Stimulated activated CD4-positive, alpha-beta T cell treated with anti-CD3 and anti-CD28 coated beads, TNF-alpha, amount 100 ng/mL, for 48 hours (primary cell): Measurements from ENCODE around the gene CNTNAP5.

Experiments used
- DNase-seq, 3 donors: peaks; one replicate each; pipeline ENCODE4 v3.0.0-alpha.2; 2020; ENCODE audit warnings: low read depth in 3 of 3

Gene CNTNAP5

GRCh38 chr2:124692216-124692615 is 667.1 kb downstream of the CNTNAP5 start:
- no peak for DNase-seq

DNA sequence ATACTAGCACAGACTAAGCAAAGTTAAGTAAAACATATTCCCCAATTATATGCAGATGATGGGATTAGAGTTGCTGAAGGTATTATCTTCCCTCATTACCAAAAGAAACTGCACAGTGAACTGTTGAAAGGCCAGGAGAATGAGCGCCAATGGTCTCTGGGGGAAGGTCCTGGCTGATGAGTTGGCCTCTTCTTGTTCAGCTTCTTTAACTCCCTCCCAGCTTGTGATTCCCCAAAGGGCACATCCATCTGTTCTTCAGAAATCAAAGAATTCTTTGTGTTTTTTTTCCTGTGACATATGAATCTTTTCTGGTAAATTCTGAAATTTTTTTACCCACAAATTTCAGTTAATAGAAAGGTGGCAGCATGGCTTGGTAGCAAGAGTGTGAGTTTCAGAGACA is 667.6 kb downstream of the CNTNAP5 start:
- no peak for DNase-seq

DNA sequence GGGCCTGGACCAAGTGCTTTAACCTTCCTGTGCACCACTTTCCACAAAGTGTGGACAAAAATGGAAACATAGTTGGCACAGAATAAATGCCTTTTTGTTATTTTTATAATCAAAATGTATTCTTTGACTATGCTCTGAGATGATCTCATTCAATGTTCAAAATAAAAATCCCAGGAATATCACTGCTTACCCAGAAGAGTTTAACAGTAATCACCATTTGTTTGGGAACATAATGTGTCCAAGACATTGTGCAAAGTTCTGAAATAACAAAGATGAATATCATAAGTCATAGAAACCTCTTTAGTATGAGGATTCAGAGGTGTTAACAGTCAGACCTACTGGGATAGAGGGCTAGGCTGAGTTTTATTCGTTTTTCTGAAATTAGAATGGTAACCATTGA is 668.1 kb downstream of the CNTNAP5 start:
- no peak for DNase-seq

DNA sequence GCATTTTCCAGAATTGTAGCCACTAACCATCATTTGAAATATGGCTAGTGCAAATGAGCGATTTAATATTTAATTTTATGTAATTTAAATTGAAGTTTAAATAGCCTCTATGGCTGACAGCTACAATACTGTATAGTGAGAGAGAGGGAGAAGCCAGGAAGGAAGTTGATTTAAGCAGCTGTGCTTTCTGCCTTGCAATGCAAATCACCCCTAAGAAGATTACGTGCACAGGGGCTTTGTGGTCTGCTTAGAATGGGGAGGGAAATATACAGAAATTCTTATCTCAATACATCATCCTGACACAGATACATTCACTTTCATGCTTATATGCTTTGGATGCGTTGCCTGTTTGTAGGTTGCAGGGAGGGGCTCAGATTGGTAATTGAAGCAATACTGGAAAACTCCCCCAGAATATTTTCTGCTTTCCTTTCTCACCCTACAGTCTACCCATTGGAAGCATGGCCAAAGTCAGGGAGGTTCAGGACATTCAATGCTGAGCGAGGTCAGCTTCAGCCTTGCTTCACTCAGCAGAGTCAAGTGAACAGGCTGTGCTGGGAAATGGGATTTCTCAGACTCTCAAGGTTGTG is 674.0 kb downstream of the CNTNAP5 start:
- no peak for DNase-seq

DNA sequence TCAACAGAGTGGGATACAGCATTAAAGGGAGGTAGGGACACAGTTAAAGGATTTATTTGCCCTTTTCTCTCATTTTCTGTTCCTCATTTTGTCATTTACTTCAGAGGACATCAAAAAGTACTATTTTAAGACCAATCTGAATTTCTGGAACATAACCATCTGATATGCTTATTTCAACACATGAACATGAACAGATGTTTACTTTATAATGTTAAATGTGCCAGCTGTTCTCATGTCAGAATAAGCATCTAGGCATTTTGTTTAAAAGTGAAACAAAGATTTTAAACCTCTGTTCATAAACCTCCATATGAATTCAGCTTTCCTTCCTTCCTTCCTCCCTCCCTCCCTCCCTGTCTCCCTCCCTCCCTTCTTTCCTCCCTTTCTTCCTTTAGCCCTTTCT is 677.7 kb downstream of the CNTNAP5 start:
- no peak for DNase-seq

- DNase-seq = no peak
Measured at GRCh38 chr2:124704071-124704925, 679.2 kb downstream of the CNTNAP5 start.

DNA sequence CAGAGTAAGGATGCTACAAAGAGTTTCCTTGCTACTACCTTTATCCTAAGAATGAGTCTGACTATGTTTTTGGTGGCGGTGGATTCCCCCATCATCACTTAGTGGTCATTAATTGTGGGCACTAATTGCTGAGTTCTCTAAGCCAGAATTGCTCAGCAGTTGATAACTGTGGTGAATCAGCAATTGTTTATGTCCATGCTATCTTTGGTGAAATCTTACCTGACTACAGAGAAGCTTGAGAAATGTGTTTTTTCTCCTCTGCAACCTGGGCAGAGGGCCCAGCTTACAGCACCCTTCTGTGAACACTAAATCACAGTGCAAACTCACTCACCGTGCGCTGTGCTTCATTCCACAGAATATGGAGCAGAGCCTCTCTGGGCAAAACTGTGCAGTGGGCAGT is 683.6 kb downstream of the CNTNAP5 start:
- DNase-seq = no peak

GRCh38 chr2:124713969-124714368 is 688.9 kb downstream of the CNTNAP5 start:
- no peak for DNase-seq

DNA sequence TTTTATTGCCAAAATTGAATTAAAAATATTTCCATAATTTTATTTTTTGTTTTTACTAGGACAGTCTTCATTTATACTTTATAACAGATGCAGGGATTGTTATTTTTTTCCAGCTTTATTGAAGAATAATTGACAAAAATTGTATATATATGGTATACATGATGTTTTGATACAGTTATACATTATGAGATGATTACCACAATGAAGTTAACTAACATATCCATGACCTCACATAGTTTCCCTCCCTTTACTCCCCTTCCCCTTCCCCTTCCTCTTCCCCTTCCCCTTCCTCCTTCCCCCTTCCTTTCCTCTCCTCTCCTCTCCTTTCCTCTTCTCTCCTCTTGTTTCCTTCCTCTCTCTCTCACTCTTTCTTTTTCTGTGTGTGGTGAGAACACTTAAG is 700.1 kb downstream of the CNTNAP5 start:
- no peak for DNase-seq

DNA sequence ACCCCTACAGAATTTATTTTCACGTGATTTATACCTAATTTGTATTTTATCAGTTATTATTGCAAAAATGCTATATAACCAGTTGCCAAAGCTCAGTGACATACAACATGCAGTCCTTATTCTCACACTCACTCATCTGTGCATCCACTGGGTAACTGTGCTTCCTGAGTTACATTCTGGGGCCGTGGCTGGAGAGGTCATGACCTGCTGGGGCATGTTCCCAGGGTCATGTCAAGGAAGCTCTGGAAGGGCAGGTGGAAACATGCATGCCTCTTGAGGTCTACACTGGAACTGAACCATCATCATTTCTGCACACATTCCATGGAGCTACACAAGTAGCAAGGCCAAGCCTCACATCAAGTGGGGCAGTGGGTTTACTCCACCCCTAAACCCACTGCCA is 715.5 kb downstream of the CNTNAP5 start:
- no peak for DNase-seq

GRCh38 chr2:124753842-124754241 is 728.8 kb downstream of the CNTNAP5 start:
- DNase-seq = no peak

- DNase-seq = no peak
Measured at GRCh38 chr2:124755386-124755785, 730.3 kb downstream of the CNTNAP5 start.

GRCh38 chr2:124756048-124756447 is 731.0 kb downstream of the CNTNAP5 start:
- DNase-seq = no peak

- DNase-seq = no peak
Measured at GRCh38 chr2:124762388-124762787, 737.3 kb downstream of the CNTNAP5 start.

DNA sequence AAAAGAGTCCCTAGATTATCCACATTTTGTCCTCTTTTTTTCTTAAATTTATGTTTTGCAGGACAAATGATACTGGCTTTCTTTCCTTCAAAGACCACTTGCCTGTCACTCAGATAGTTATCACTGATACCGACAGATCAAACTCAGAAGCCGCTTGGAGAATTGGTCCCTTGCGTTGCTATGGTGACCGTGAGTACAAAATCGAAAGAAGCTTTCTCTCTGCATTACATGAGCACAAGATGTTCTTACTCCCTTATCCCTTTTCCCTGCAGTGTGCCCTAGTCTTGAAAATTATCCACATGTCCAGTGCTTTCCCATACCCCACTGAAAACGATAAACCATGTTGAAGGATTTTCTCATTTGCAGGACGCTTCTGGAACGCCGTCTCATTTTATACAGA is 738.5 kb downstream of the CNTNAP5 start:
- no peak for DNase-seq

- DNase-seq = no peak
Measured at GRCh38 chr2:124774781-124775180, 749.7 kb downstream of the CNTNAP5 start.

GRCh38 chr2:124776332-124776731 is 751.2 kb downstream of the CNTNAP5 start:
- no peak for DNase-seq

- no peak for DNase-seq
Measured at GRCh38 chr2:124778076-124778475, 753.0 kb downstream of the CNTNAP5 start.

DNA sequence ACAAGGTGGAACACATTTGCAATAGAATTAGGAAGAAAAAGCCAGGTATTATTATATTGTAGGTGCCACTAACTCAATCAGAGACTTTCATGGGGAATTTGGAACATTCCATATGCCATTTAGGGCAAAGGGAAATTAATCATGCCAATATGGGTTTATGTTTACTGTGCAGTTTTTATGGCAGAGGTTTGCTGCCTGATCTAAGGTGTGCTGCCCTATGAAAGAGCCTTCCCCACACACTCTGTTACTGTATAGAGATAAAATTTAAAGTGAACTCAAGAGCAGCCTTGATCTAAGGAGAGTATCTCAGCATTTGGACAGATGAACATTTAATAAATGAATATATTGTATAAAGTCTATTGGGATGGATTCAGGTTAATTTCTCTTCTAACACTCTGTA is 771.6 kb downstream of the CNTNAP5 start:
- no peak for DNase-seq

- no peak for DNase-seq
Measured at GRCh38 chr2:124797049-124797448, 772.0 kb downstream of the CNTNAP5 start.

DNA sequence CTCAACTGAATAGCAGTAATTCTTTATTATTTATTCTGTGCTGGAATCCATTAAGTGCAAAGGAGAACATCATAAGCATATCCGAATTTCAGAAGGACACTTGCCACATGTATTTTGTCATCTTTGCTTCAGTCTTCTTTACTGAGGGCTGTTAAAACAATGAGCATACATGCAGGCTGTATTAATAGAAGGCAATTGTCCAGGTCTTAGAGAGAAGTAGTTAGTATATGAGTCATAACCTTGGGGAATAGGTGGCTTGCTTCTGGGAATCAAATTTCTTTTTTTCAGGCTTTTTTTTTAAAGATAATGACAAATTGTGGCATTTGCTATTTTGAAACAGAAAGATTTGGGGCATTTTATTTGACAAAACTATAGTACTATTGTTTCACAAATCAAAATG is 773.5 kb downstream of the CNTNAP5 start:
- no peak for DNase-seq

GRCh38 chr2:124804014-124804940 is 779.2 kb downstream of the CNTNAP5 start:
- DNase-seq = no peak
